Measurements from ENCODE around the gene LRRC37A3. TPM values are rescaled to one million over a fixed set of nuclear protein-coding genes. Genes with fewer than 3 reads are reported as not detected.
"Not testable (repeated sequence)": the region's sequence is repeated elsewhere in the genome, so short reads cannot be mapped to it uniquely, and the experiment has no call there.

LRRC37A3 gene
- total RNA-seq (2022) (7.5 and 9.0 TPM in 2 replicates), Bru-seq, nascent RNA (percentile 59 among the genes with signal in this experiment), BruChase-seq, experiment 1, labeled RNA remaining after a 6-hour chase (percentile 85 among the genes with signal in this experiment), BruChase-seq, experiment 2, labeled RNA remaining after a 2-hour chase (percentile 77 among the genes with signal in this experiment)
- long read RNA-seq, full-length matches to known transcripts, result 1 of 10 reads
- long read RNA-seq, partial matches to known transcripts, result 0 of 10 reads
- long read RNA-seq, other reads (novel, unspliced or antisense), result 9 of 10 reads

GRCh38 chr17:64919289-64920025 is at the start of gene LRRC37A3:
Gene LRRC37A3 (minus strand): TSS chr17:64919478. CDS start chr17:64897257, 22,221 bp downstream.
- peak within 1 kb of the TSS; percentile 77 for H3K4me3 Mint-ChIP-seq (ENCODE audit: unreplicated experiment)
- not testable (repeated sequence) for H3K27me3 Mint-ChIP-seq (ENCODE audit: insufficient read depth, unreplicated experiment); H3K36me3 Mint-ChIP-seq (ENCODE audit: insufficient read depth, unreplicated experiment); H3K9me3 Mint-ChIP-seq (ENCODE audit: unreplicated experiment); H3K4me1 Mint-ChIP-seq (ENCODE audit: insufficient read depth, unreplicated experiment)
- TSS peak; percentile 21 for BruUV-seq (replicated peaks)
- intact Hi-C loops (cut with micrococcal nuclease), result loop anchor here (2.0 kb wide), 1 partner anchor 139 kb away; no protein-coding TSS in a partner anchor
- peak; percentile 95 for TF ChIP-seq CTCF (IDR thresholded peaks at IDR 0.05; ENCODE audit: unreplicated experiment)
- peak within 1 kb of the TSS; percentile 89 for H3K27ac Mint-ChIP-seq (ENCODE audit: low read depth, unreplicated experiment)
- ChIA-PET POLR2A (interaction anchor here (0.6 to 1.8 kb wide), 12 partner anchors 42 to 1275 kb away, joined by 3 to 12 read pairs (median 4); no protein-coding TSS in a partner anchor), CTCF (interaction anchor here (0.6 to 1.8 kb wide), 8 partner anchors 19 to 282 kb away, joined by 3 to 5 read pairs (median 4); no protein-coding TSS in a partner anchor)
- DNase-seq (ENCODE audit: unreplicated experiment), result peak; percentile 96

GRCh38 chr17:64965873-64966287 is 46.6 kb upstream of the LRRC37A3 start:
- Mint-ChIP-seq H3K4me1 (ENCODE audit: insufficient read depth, unreplicated experiment) (peaks cover 10% of the 10 kb centered on the region), H3K36me3 (ENCODE audit: insufficient read depth, unreplicated experiment) (peaks cover 12% of the 10 kb centered on the region), H3K4me3 (ENCODE audit: unreplicated experiment) (peak overlapping the region; percentile 73)
- peak; percentile 54 for DNase-seq (ENCODE audit: unreplicated experiment)
- not testable (repeated sequence) for BruUV-seq (replicated peaks); H3K27me3 Mint-ChIP-seq (ENCODE audit: insufficient read depth, unreplicated experiment); H3K27ac Mint-ChIP-seq (ENCODE audit: low read depth, unreplicated experiment); H3K9me3 Mint-ChIP-seq (ENCODE audit: unreplicated experiment)
- TF ChIP-seq CTCF (IDR thresholded peaks at IDR 0.05; ENCODE audit: unreplicated experiment), result peak; percentile 29
- POLR2A ChIA-PET, result interaction anchor here (0.6 to 7.1 kb wide), 11 partner anchors 9 to 1217 kb away, joined by 3 to 58 read pairs (median 3); partner anchors contain the start of genes GNA13 and LRRC37A3
- intact Hi-C loops (cut with micrococcal nuclease), result loop anchor here (1.0 to 5.0 kb wide), 3 partner anchors 91 to 172 kb away; partner anchors contain the start of gene GNA13
- CTCF ChIA-PET, result interaction anchor here (0.6 to 0.8 kb wide), 6 partner anchors 24 to 263 kb away, joined by 4 read pairs; no protein-coding TSS in a partner anchor

- Mint-ChIP-seq H3K4me1 (ENCODE audit: insufficient read depth, unreplicated experiment) (peaks cover 10% of the 10 kb centered on the region), H3K4me3 (ENCODE audit: unreplicated experiment) (peak overlapping the region; percentile 73)
- DNase-seq (ENCODE audit: unreplicated experiment); H3K27me3 Mint-ChIP-seq (ENCODE audit: insufficient read depth, unreplicated experiment); H3K9me3 Mint-ChIP-seq (ENCODE audit: unreplicated experiment); H3K36me3 Mint-ChIP-seq (ENCODE audit: insufficient read depth, unreplicated experiment); H3K27ac Mint-ChIP-seq (ENCODE audit: low read depth, unreplicated experiment): not testable (repeated sequence)
- TSS peak; percentile 46 for BruUV-seq (replicated peaks)
- CTCF ChIA-PET, result interaction anchor here (0.5 to 0.8 kb wide), 7 partner anchors 25 to 425 kb away, joined by 3 to 4 read pairs (median 4); no protein-coding TSS in a partner anchor
- intact Hi-C loops (cut with micrococcal nuclease), result loop anchor here (5.0 kb wide), 1 partner anchor 92 kb away; the partner anchor contains the start of gene GNA13
- POLR2A ChIA-PET, result interaction anchor here (0.5 to 7.1 kb wide), 14 partner anchors 9 to 1217 kb away, joined by 3 to 58 read pairs (median 3); partner anchors contain the start of genes GNA13 and LRRC37A3
Observed at GRCh38 chr17:64965256-64965872, 46.1 kb upstream of the LRRC37A3 start.

- BruUV-seq (replicated peaks), result no TSS peak
- ChIA-PET CTCF (interaction anchor here (0.5 to 5.6 kb wide), 5 partner anchors 11 to 425 kb away, joined by 3 to 47 read pairs (median 3); no protein-coding TSS in a partner anchor), POLR2A (interaction anchor here (0.5 to 7.1 kb wide), 10 partner anchors 10 to 252 kb away, joined by 3 to 58 read pairs (median 3); partner anchors contain the start of gene GNA13)
- H3K27me3 Mint-ChIP-seq (ENCODE audit: insufficient read depth, unreplicated experiment), result no peaks in the 10 kb centered on the region
- no peak for TF ChIP-seq CTCF (IDR thresholded peaks at IDR 0.05; ENCODE audit: unreplicated experiment)
- no peak overlapping the region for H3K4me3 Mint-ChIP-seq (ENCODE audit: unreplicated experiment)
- H3K9me3 Mint-ChIP-seq (ENCODE audit: unreplicated experiment), result no peaks in the 10 kb centered on the region
- H3K36me3 Mint-ChIP-seq (ENCODE audit: insufficient read depth, unreplicated experiment), result peaks cover 7% of the 10 kb centered on the region
- DNase-seq (ENCODE audit: unreplicated experiment), result no peak
- H3K27ac Mint-ChIP-seq (ENCODE audit: low read depth, unreplicated experiment), result no peak overlapping the region
- intact Hi-C loops (cut with micrococcal nuclease), result loop anchor here (5.0 kb wide), 2 partner anchors 37 to 93 kb away; partner anchors contain the start of gene GNA13
- peaks cover 11% of the 10 kb centered on the region for H3K4me1 Mint-ChIP-seq (ENCODE audit: insufficient read depth, unreplicated experiment)
Observed at GRCh38 chr17:64964796-64965195, 45.5 kb upstream of the LRRC37A3 start.

All from MCF 10A (cell line).